Prostate gland (tissue), 2 donors: Measurements from ENCODE around the gene SIVA1. TPM values are rescaled to one million over a fixed set of nuclear protein-coding genes. Genes with fewer than 3 reads are reported as not detected.

Experiments
- DNase-seq: peaks from one replicate; pipeline ENCODE4 v3.0.0-alpha.2; 2019; ENCODE audit warnings: low spot score
- H3K27ac ChIP-seq, 2 donors: fragments of 200-600 bp; sonication (generic); 2 replicates each; pipeline ENCODE4 v1.5.1; 2017 to 2019
- H3K27me3 ChIP-seq: fragments of 200-600 bp; sonication (generic); replicated peaks from 2 replicates; pipeline ENCODE4 v1.5.1; 2019; ENCODE audit not compliant: insufficient read depth
- H3K36me3 ChIP-seq, 2 donors: fragments of 200-600 bp; sonication (generic); 1 replicate in 1 of 2; 2 replicates in 1 of 2; pipeline versions ENCODE4 v1.5.1 to v1.8.1; 2017 to 2019
- H3K4me1 ChIP-seq: fragments of 200-600 bp; sonication (generic); replicated peaks from 2 replicates; pipeline ENCODE4 v1.5.1; 2019
- H3K4me3 ChIP-seq, 2 donors: fragments of 200-600 bp; sonication (generic); 2 replicates each; pipeline ENCODE4 v1.5.1; 2017 to 2019
- H3K9me3 ChIP-seq: fragments of 200-600 bp; sonication (generic); 2 replicates; pipeline ENCODE4 v1.5.1; 2017
- POLR2A ChIP-seq: fragments of 450-650 bp; IDR thresholded peaks from one replicate; pipeline ENCODE4 v1.6.1; 2016; ENCODE audit warnings: antibody characterized with exemption, mild to moderate bottlenecking
- POLR2AphosphoS5 ChIP-seq: sonication (generic); formaldehyde crosslinking; IDR thresholded peaks from one replicate; pipeline ENCODE4 v1.6.1; 2017; ENCODE audit warnings: antibody characterized with exemption
- WGBS: methylation state at CpG from one replicate; pipeline ENCODE4 v1.1.5; 2018; 5-methylcytosine and 5-hydroxymethylcytosine counted together
- intact Hi-C: fragments of 100-400 bp; cut with DNase I; formaldehyde crosslinking; loops from one replicate; pipeline ENCODE4 v1.14.2; 2022
- total RNA-seq, 2 donors: library from RNA; depleted of rRNA; stranded (reverse); fragments of >200 nt; gene quantifications; one replicate each; pipeline ENCODE4 v1.1.0, GENCODE V29; 2016
- TF ChIP-seq, protein P1 (sequence below), 4 experiments: fragments of 200-600 bp in 2 of 4; fragments of 450-650 bp in 2 of 4; sonication (generic) in 2 of 4; IDR thresholded peaks; 1 replicate in 3 of 4; 2 replicates in 1 of 4; pipeline ENCODE4 v1.5.1; 2016 to 2019; ENCODE audit warnings: antibody characterized with exemption in 4 of 4, mild to moderate bottlenecking in 2 of 4, moderate library complexity in 2 of 4

Gene SIVA1
- total RNA-seq, 2 donors from 2014 or later, result 249 to 514 TPM

DNA sequence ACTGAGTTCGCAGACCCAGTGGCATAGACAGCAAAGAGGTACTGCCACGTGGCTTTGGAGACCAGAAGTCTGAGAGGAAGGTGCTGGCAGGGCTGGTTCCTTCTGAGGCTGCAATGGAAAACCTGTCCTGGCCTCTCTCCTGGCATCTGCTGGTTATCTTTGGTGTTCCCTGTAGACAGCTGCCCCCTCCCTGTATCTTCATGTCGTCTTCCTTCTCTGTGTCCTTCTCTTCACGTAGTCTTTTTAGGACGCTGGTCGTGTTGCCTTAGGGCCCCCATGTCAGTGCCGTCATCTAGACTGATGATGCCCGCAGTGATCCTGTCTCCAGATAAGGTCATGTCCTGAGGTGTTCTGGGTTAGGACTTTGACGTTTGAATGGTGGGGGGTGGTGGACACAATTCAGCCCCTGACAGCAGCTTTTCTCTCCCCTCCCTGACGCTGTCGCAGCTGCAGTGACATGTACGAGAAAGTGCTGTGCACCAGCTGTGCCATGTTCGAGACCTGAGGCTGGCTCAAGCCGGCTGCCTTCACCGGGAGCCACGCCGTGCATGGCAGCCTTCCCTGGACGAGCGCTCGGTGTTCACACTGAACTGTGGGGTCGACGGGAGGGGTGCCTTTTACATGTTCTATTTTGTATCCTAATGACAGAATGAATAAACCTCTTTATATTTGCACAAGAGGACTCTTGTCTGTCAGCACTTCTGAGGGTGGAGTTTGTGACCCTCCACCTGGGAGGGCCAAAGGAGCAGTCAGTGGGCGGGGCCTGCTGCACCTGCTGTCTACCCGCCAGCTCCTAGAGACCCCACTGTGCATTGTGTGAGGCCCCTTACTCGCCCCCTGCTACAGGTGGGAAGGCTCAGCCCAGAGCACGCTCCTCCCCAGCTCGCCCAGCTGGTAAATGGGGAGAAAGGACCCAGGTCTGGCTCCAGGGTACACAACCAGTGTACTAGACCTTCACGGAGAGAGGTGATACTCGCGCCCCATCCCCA is 6.3 kb downstream of the SIVA1 start:
- peaks cover 5 to 10% of the 10 kb centered on the region in 2 donors for H3K36me3 ChIP-seq
- TF ChIP-seq, protein P1, sequence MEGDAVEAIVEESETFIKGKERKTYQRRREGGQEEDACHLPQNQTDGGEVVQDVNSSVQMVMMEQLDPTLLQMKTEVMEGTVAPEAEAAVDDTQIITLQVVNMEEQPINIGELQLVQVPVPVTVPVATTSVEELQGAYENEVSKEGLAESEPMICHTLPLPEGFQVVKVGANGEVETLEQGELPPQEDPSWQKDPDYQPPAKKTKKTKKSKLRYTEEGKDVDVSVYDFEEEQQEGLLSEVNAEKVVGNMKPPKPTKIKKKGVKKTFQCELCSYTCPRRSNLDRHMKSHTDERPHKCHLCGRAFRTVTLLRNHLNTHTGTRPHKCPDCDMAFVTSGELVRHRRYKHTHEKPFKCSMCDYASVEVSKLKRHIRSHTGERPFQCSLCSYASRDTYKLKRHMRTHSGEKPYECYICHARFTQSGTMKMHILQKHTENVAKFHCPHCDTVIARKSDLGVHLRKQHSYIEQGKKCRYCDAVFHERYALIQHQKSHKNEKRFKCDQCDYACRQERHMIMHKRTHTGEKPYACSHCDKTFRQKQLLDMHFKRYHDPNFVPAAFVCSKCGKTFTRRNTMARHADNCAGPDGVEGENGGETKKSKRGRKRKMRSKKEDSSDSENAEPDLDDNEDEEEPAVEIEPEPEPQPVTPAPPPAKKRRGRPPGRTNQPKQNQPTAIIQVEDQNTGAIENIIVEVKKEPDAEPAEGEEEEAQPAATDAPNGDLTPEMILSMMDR (IDR thresholded peaks at IDR 0.05), result no peak
- TF ChIP-seq POLR2A (no peak), POLR2AphosphoS5 (no peak)
- H3K27me3 ChIP-seq, result no peaks in the 10 kb centered on the region
- H3K4me3 ChIP-seq, result no peak overlapping the region
- H3K4me1 ChIP-seq, result peaks cover 6% of the 10 kb centered on the region
- DNase-seq, result no peak
- no peaks in the 10 kb centered on the region for H3K9me3 ChIP-seq
- no peak overlapping the region for H3K27ac ChIP-seq
- WGBS, result 81% methylated on average over 30 of the region's 30 CpGs
- intact Hi-C loops, result no loop called here

DNA sequence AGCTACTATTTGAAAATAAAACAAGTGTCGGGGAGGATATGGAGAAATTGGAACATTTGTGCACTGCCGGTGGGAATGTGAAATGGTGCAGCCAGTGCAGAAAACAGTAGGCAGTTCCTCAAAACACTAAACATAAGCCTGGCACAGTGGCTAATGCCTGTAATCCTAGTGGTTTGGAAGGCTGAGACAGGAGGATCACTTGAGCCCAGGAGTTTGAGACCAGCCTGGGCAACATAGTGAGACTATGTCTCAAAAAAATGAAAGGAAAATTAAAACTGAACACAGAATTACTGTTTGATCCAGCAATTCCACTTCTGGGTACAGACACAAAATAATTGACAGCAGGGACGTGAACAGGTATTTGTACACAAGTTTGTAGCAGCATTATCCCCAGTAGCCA is 12.6 kb downstream of the SIVA1 start:
- no peaks in the 10 kb centered on the region for H3K4me1 ChIP-seq
- intact Hi-C loops, result no loop called here
- no peaks in the 10 kb centered on the region for H3K9me3 ChIP-seq
- DNase-seq, result no peak
- H3K27me3 ChIP-seq, result no peaks in the 10 kb centered on the region
- H3K27ac ChIP-seq, result no peak overlapping the region
- no peak for TF ChIP-seq POLR2A
- TF ChIP-seq, protein P1 (IDR thresholded peaks at IDR 0.05), result no peak
- no peak for TF ChIP-seq POLR2AphosphoS5
- no peak overlapping the region for H3K4me3 ChIP-seq
- 96% methylated on average over 3 of the region's 3 CpGs for WGBS
- H3K36me3 ChIP-seq, result no peaks in the 10 kb centered on the region

DNA sequence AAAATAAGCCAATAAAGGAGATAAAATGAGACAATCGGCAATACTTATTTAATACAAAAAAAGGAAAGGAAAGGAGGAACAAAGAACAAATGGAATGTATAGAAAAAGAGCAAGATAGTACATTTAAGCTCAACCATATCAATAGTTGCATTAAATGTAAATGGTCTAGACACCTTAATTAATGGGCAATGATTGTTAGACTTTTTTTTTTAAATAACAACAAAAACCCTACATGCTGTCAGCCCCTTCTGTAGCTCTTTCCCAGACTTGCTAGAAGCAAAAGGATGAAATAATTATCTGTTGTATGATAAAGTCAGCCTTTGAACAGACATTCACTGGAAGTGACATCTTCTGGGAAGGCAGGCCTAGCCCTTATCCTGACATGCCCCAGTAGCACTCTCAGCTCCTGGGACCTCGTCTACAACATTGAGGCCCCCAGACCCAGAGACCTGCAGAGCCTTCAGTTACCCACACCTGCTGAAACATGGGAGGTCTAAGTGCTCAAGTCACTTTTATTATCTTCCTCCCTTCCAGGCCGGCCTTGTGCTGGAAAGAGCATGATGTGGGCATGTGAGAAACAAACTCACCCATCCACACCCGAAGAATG is 13.4 kb downstream of the SIVA1 start:
- 88% methylated on average over 4 of the region's 4 CpGs for WGBS
- H3K9me3 ChIP-seq, result no peaks in the 10 kb centered on the region
- no peaks in the 10 kb centered on the region for H3K36me3 ChIP-seq
- no peak for DNase-seq
- no peak overlapping the region for H3K4me3 ChIP-seq
- intact Hi-C loops, result no loop called here
- H3K27ac ChIP-seq, result no peak overlapping the region
- TF ChIP-seq POLR2A (no peak), POLR2AphosphoS5 (no peak)
- TF ChIP-seq, protein P1 (IDR thresholded peaks at IDR 0.05), result no peak
- no peaks in the 10 kb centered on the region for H3K4me1 ChIP-seq
- no peaks in the 10 kb centered on the region for H3K27me3 ChIP-seq

DNA sequence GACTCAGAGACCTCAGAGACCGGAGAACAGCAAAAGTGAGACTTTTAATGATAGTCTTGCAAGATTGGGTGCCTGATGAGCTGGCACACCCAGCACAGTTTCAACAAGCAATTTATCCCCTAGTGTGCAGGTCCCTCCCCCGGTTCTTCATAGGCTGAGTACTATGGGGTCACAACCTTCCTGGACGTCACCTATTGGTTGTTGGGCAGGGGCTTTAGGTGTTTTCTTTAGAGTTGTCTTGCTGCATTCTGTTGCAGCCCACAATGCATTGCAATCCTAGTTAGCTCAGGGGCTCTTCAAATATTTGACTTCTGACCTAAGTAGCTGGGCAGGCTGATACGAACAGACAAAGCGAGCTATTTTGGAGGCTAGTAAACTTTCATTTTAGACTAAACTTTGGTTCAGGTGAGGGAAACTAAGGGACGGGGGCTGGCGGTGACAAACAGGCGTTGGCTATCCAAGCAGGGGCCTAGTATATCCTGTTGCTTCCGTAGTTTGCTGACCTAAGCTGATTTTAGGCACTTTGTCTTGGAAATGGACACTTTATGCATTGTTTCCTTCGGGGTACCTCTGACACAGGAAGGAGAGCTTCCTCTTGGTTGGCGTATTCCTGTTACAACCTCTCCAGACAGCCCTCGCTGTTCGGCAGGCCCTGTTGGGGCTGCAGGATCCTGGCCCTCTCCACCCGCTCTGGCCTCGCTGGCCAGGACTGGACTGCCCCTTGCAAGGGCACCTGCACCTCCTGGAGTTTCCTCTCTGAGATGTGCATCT is 14.1 kb downstream of the SIVA1 start:
- no peak for DNase-seq
- TF ChIP-seq, protein P1 (IDR thresholded peaks at IDR 0.05), result no peak
- TF ChIP-seq POLR2AphosphoS5 (no peak), POLR2A (no peak)
- H3K4me1 ChIP-seq, result no peaks in the 10 kb centered on the region
- H3K4me3 ChIP-seq, result no peak overlapping the region
- H3K27me3 ChIP-seq, result no peaks in the 10 kb centered on the region
- H3K36me3 ChIP-seq, result no peaks in the 10 kb centered on the region
- H3K9me3 ChIP-seq, result no peaks in the 10 kb centered on the region
- WGBS, result 84% methylated on average over 15 of the region's 15 CpGs
- intact Hi-C loops, result no loop called here
- H3K27ac ChIP-seq, result no peak overlapping the region
